Calu3 (cell line): ENCODE measurements around the gene TMEM52. TPM values are rescaled to one million over a fixed set of nuclear protein-coding genes. Genes with fewer than 3 reads are reported as not detected.
"Not testable (repeated sequence)": the region's sequence is repeated elsewhere in the genome, so short reads cannot be mapped to it uniquely, and the experiment has no call there.

Source experiments
- BruUV-seq: library from RNA; stranded (reverse); fragments of 400-500 nt; replicated peaks from 2 replicates; lab custom pipeline; 2021; lab: Mats Ljungman, UMichigan
- CTCF ChIA-PET: fragments of 300-600 bp; sonication (Branson Sonifier 250); formaldehyde crosslinking; loops from one replicate; lab custom pipeline; 2022; ENCODE audit warnings: antibody characterized with exemption; lab: Charles Lee
- DNase-seq: peaks from one replicate; pipeline ENCODE4 v3.0.0; 2022
- H3K27ac Mint-ChIP-seq: one replicate; pipeline ENCODE4 v1.8.0; 2022; ENCODE audit warnings: mixed read lengths; ENCODE audit not compliant: unreplicated experiment
- H3K27me3 Mint-ChIP-seq: one replicate; pipeline ENCODE4 v1.8.0; 2022; ENCODE audit warnings: mixed read lengths; ENCODE audit not compliant: unreplicated experiment
- H3K36me3 Mint-ChIP-seq: one replicate; pipeline ENCODE4 v1.8.0; 2022; ENCODE audit warnings: mild to moderate bottlenecking, moderate library complexity, mixed read lengths; ENCODE audit not compliant: insufficient read depth, unreplicated experiment
- H3K4me1 Mint-ChIP-seq: one replicate; pipeline ENCODE4 v1.8.0; 2022; ENCODE audit warnings: mild to moderate bottlenecking, low read depth, mixed read lengths; ENCODE audit not compliant: unreplicated experiment
- H3K4me3 Mint-ChIP-seq: one replicate; pipeline ENCODE4 v1.8.0; 2022; ENCODE audit warnings: mild to moderate bottlenecking, low read depth, moderate library complexity, mixed read lengths; ENCODE audit not compliant: unreplicated experiment
- H3K9me3 Mint-ChIP-seq: one replicate; pipeline ENCODE4 v1.8.0; 2022; ENCODE audit warnings: low read depth, mixed read lengths; ENCODE audit not compliant: unreplicated experiment
- CTCF ChIP-seq: fragments of 200-600 bp; IDR thresholded peaks from one replicate; pipeline ENCODE4 v1.8.0; 2022; ENCODE audit warnings: antibody characterized with exemption; ENCODE audit not compliant: unreplicated experiment
- intact Hi-C: fragments of 100-400 bp; cut with micrococcal nuclease; formaldehyde crosslinking; loops from one replicate; pipeline ENCODE4 v1.10.0; 2022; ENCODE audit not compliant: unreplicated experiment
- total RNA-seq: library from RNA; stranded (reverse); gene quantifications from 2 replicates; pipeline ENCODE4 v1.2.3, GENCODE V29; 2022

The TMEM52 gene
- total RNA-seq, 1 experiment from 2014 or later, result 1.1 TPM

DNA sequence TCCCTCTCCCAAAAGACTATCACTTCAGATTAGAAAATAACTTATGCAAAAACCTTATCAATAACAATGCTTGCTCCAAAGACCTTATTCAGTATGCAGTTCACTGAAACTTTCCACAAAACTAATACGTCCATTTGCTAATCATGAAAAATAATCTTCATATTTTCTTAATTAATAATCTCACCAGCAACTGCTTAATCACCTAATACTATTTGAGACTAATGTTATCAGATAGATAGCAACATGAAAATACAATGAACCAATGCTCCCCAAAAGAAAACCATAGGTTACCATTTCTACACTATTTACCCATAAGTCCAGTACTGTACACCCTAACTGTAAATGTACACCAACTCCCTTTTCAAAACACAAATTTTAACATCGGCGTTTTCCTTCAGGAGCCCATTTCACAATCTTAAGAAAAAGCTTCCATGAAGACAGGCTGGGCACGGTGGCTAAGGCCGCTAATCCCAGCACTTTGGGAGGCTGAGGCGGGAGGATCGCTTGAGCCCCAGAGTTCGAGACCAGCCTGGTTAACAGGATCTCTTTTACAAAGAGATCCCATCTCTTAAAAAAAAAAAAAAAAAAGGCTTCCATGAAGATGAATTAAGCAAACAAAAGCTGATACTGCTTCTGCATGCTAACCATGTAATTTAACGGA is 29.9 kb downstream of the TMEM52 start:
- peak overlapping the region; percentile 79 for H3K4me3 Mint-ChIP-seq
- CTCF ChIA-PET, result interaction anchor here (0.6 kb wide), 1 partner anchor 246 kb away, joined by 3 read pairs; no protein-coding TSS in a partner anchor
- intact Hi-C loops, result no loop called here
- TF ChIP-seq CTCF, result no peak
- DNase-seq, result no peak
- H3K4me1 Mint-ChIP-seq, result peaks cover 11% of the 10 kb centered on the region
- no peaks in the 10 kb centered on the region for H3K9me3 Mint-ChIP-seq
- H3K27ac Mint-ChIP-seq, result no peak overlapping the region
- peaks cover 33% of the 10 kb centered on the region for H3K36me3 Mint-ChIP-seq
- BruUV-seq, result TSS peak; percentile 42
- no peaks in the 10 kb centered on the region for H3K27me3 Mint-ChIP-seq

DNA sequence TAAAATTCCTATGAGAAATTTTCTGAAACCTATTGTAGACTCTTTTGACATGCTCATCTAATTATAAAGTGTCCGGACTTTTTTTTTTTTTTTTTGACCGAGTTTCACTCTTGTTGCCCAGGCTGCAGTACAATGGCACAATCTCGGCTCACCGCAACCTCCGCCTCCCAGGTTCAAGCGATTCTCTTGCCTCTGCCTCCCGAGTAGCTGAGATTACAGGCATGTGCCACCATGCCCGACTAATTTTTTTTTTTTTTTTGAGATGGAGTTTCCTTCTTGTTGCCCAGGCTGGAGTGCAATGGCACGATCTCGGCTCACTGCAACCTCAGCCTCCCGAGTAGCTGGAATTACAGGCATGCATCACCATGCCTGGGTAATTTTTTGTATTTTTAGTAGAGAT is 35.2 kb downstream of the TMEM52 start:
- intact Hi-C loops, H3K27ac Mint-ChIP-seq, H3K27me3 Mint-ChIP-seq, H3K9me3 Mint-ChIP-seq, CTCF ChIA-PET, BruUV-seq, DNase-seq, H3K4me3 Mint-ChIP-seq: not testable (repeated sequence)
- peaks cover 12% of the 10 kb centered on the region for H3K4me1 Mint-ChIP-seq
- H3K36me3 Mint-ChIP-seq, result peaks cover 17% of the 10 kb centered on the region

GRCh38 chr1:1883092-1883873 is 35.8 kb downstream of the TMEM52 start:
- no peak for TF ChIP-seq CTCF
- intact Hi-C loops, result no loop called here
- no TSS peak for BruUV-seq
- Mint-ChIP-seq H3K9me3 (no peaks in the 10 kb centered on the region), H3K4me1 (peaks cover 18% of the 10 kb centered on the region), H3K36me3 (peaks cover 21% of the 10 kb centered on the region), H3K4me3 (no peak overlapping the region), H3K27ac (no peak overlapping the region), H3K27me3 (no peaks in the 10 kb centered on the region)
- DNase-seq, result no peak
- CTCF ChIA-PET, result interaction anchor here (0.7 kb wide), 2 partner anchors 484 to 907 kb away, joined by 3 read pairs; partner anchors contain the start of gene CCNL2

- intact Hi-C loops, result no loop called here
- H3K27me3 Mint-ChIP-seq, result no peaks in the 10 kb centered on the region
- H3K9me3 Mint-ChIP-seq, result no peaks in the 10 kb centered on the region
- DNase-seq, result no peak
- no TSS peak for BruUV-seq
- H3K4me3 Mint-ChIP-seq, result no peak overlapping the region
- H3K4me1 Mint-ChIP-seq, result peaks cover 19% of the 10 kb centered on the region
- no peak overlapping the region for H3K27ac Mint-ChIP-seq
- H3K36me3 Mint-ChIP-seq, result peaks cover 21% of the 10 kb centered on the region
- TF ChIP-seq CTCF, result no peak
- CTCF ChIA-PET, result no interaction called here
Observed at GRCh38 chr1:1881727-1882126, 37.4 kb downstream of the TMEM52 start.
